HG02763 (cell line): ENCODE results near the gene SESN3.

Source experiments
- ATAC-seq: cut with Tn5 transposase; IDR thresholded peaks from one replicate; pipeline ENCODE4 v1.9.1; 2021; ENCODE audit warnings: mild to moderate bottlenecking, moderate library complexity; ENCODE audit not compliant: unreplicated experiment

Gene SESN3

GRCh38 chr11:95128602-95129001, 102.4 kb downstream of the SESN3 start:
- ATAC-seq, result no peak

GRCh38 chr11:95123556-95123955, 107.4 kb downstream of the SESN3 start:
- no peak for ATAC-seq

DNA sequence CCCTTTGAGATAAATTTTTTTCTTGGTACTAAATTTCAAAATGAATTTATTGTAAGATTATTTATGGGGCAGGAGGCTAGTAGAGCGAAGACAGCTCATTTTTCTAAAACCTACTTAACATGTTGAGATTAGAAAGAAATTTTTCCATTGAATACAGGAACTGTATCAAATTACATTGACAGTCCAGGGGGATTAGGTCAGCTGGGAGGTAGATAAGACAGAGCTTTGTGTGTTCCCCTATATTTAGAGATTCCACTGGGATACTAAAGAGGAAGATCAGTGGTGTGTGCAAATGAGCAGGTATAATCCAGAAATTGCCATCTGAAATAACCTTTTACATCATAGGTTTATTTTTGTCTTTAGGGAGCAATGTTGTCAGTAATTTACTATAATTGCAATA, 109.3 kb downstream of the SESN3 start:
- no peak for ATAC-seq

DNA sequence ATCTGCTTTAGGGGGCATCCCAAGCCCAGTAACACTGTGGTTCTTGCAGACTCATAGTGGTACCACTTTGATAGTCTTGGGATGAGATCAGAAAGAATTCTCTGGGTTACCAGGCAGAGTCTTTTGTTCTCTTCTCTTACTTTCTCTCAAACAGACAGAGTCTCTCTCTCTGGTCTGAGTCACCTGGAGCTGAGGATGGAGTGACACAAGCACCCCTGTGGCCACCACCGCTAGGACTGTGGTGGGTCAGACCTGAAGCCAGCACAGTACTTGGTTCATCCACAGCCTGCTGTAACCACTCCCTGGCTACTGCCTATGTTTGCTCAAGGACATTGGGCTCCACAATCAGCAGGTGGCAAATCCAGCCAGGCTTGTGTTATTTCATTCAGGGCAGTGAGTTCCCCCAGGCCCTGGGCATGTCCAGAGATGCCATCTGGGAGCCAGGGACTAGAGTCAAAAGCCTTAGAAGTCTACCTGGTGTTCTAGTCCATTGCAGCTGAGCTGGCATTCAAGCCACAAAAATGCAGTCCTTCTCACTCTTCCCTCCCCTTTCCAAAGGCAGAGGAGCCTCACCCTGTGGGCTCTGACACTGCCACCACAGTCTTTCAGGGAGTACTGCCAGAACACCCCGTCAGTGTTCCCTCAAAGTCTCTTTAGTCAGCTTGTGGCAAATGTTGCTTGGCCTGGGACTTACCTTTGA, 111.5 kb downstream of the SESN3 start:
- no peak for ATAC-seq

DNA sequence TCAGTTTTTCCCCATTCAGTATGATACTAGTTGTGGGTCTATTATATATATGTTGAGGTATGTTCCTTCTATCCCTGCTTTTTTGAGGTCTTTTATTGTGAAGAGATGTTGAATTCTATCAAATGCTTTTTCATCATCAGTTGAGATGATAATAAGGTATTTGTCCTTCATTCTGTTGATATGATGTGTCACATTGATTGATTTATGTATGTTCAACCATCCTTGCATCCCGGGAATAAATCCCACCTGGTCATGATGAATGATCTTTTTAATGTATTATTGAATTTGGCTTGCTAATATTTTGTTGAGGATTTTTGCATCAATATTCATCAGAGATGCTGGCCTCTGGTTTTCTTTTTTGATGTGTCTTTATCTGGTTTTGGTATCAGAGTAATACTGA, 115.4 kb downstream of the SESN3 start:
- ATAC-seq, result no peak
